SH-SY5Y (cell line): ENCODE results near the gene CPS1.

Experiments
- GATA2 ChIP-seq: IDR thresholded peaks from 2 replicates; pipeline ENCODE4 v1.6.1; 2011; ENCODE audit warnings: mild to moderate bottlenecking, low read depth, low read length
- GATA3 ChIP-seq: IDR thresholded peaks from 2 replicates; pipeline ENCODE4 v1.6.1; 2011; ENCODE audit warnings: low read depth, mild to moderate bottlenecking, low read length, moderate library complexity

GRCh38 chr2:210642333-210642732 lies 85.9 kb downstream of the CPS1 start:
- TF ChIP-seq GATA2 (no peak), GATA3 (no peak)
